BE2C (cell line): ENCODE results near the gene OR4C46. TPM values are rescaled to one million over a fixed set of nuclear protein-coding genes. Genes with fewer than 3 reads are reported as not detected.
"Not testable (repeated sequence)": the region's sequence is repeated elsewhere in the genome, so short reads cannot be mapped to it uniquely, and the experiment has no call there.

Experiments
- DNase-seq: peaks from one replicate; pipeline ENCODE4 v3.0.0-alpha.2; 2020
- H3K27me3 ChIP-seq: fragments of 250-450 bp; sonication (Bioruptor Pico); 2 replicates; pipeline ENCODE4 v1.5.1; 2020; ENCODE audit warnings: mild to moderate bottlenecking
- H3K36me3 ChIP-seq: fragments of 250-450 bp; sonication (Bioruptor Pico); 2 replicates; pipeline ENCODE4 v1.5.1; 2020; ENCODE audit warnings: mild to moderate bottlenecking
- H3K4me1 ChIP-seq: fragments of 250-450 bp; sonication (Bioruptor Pico); 2 replicates; pipeline ENCODE4 v1.5.1; 2020
- H3K4me3 ChIP-seq: 2 replicates; pipeline ENCODE4 v1.5.1; 2011; ENCODE audit warnings: low read depth, low read length
- H3K9me3 ChIP-seq: fragments of 250-450 bp; sonication (Bioruptor Pico); 2 replicates; pipeline ENCODE4 v1.5.1; 2020
- polyA plus RNA-seq: library from polyadenylated mRNA; unstranded; fragments of >200 nt; gene quantifications from one replicate; pipeline ENCODE4 v1.2.1, GENCODE V29; 2012; ENCODE audit warnings: low read depth, missing spikeins; ENCODE audit not compliant: insufficient read length, insufficient read depth
- TF ChIP-seq, protein P1 (sequence below): IDR thresholded peaks from 2 replicates; pipeline ENCODE4 v1.5.1; 2012; ENCODE audit warnings: mild to moderate bottlenecking, low read depth, low read length

OR4C46 gene
- polyA plus RNA-seq: not detected

DNA sequence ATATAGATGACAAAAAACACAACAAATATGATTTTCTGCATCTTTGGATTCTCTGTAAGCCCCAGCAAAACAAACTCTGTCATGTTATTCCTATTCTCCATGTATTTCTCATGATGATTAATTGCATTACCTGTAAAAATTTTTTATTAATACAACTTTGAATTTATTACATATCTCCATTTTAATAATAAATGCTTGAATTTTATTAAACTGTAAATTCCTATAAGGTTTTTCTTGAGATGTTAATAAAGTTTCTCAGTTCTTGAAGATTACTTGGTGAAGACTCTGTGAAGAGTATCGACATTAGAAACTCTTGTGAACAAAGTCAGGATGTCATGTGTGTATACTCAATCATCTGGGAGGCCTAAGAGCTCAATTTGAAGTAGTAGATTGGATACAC is at the start of gene OR4C46:
Gene OR4C46, minus strand, starts transcription at position 101 of the 400 bp plus-strand sequence. Its CDS starts 0 bp downstream, at position 101.
- H3K9me3 ChIP-seq: no peaks in the 10 kb centered on the region
- no peaks in the 10 kb centered on the region for H3K27me3 ChIP-seq
- H3K4me1 ChIP-seq: no peaks in the 10 kb centered on the region
- DNase-seq: no peak
- H3K36me3 ChIP-seq: no peaks in the 10 kb centered on the region
- H3K4me3 ChIP-seq: no peak within 1 kb of the TSS
- TF ChIP-seq, protein P1, sequence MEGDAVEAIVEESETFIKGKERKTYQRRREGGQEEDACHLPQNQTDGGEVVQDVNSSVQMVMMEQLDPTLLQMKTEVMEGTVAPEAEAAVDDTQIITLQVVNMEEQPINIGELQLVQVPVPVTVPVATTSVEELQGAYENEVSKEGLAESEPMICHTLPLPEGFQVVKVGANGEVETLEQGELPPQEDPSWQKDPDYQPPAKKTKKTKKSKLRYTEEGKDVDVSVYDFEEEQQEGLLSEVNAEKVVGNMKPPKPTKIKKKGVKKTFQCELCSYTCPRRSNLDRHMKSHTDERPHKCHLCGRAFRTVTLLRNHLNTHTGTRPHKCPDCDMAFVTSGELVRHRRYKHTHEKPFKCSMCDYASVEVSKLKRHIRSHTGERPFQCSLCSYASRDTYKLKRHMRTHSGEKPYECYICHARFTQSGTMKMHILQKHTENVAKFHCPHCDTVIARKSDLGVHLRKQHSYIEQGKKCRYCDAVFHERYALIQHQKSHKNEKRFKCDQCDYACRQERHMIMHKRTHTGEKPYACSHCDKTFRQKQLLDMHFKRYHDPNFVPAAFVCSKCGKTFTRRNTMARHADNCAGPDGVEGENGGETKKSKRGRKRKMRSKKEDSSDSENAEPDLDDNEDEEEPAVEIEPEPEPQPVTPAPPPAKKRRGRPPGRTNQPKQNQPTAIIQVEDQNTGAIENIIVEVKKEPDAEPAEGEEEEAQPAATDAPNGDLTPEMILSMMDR: no peak

DNA sequence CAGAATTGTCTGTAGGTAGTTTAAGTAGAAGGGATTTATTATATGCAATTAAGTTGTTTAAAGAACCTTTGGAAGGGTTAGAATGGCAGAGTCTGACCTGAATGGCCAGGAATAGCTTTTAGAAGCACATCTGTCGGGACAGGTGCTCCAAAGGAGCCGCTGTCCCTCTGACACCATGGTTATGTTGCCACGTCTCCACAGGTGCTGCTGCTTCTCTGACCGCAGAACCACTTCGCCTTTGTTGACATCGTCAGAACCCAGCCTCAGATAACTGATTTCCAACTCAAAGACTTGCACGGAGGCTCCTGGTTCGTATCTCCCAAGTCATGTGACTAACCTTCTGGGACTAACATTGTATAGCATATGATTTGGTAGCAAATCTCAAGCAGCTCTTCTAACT is 41.8 kb upstream of the OR4C46 start:
- not testable (repeated sequence) for DNase-seq, H3K4me1 ChIP-seq, H3K36me3 ChIP-seq, H3K9me3 ChIP-seq, H3K4me3 ChIP-seq, H3K27me3 ChIP-seq

DNA sequence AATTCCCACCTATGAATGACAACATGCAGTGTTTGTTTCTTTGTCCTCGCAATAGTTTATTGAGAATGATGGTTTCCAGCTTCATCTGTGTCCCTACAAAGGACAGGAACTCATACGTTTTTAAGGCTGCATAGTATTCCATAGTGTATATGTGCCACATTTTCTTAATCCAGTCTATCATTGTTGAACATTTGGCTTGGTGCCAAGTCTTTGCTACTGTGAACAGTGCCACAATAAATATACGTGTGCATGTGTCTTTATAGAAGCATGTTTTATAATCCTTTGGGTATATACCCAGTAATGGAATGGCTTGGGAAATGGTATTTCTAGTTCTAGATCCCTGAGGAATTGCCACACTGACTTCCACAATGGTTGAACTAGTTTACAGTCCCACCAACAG is 42.4 kb downstream of the OR4C46 start:
- H3K36me3 ChIP-seq, H3K9me3 ChIP-seq, H3K4me3 ChIP-seq, H3K4me1 ChIP-seq, DNase-seq, H3K27me3 ChIP-seq: not testable (repeated sequence)

DNA sequence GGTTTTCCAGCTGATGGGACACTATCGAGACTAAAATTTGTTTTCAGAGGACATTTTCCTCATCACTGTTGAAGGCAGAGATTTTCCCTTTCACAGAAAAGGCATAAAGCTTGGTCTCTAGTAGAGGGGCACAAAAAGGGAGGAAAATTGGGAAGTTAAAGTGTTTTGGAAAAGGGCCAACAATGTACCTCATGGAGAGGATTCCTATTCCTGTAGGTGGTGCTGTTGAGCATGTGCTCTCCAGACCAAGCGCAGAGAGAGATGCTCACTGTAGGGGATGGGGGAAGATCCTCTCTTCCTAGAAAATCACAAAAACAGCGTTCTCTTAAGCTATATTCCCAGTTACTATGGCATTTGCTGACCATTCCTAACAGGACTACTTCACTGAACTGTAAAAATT is 44.9 kb downstream of the OR4C46 start:
- Histone ChIP-seq H3K9me3 (no peaks in the 10 kb centered on the region), H3K4me3 (no peak overlapping the region), H3K27me3 (no peaks in the 10 kb centered on the region), H3K4me1 (no peaks in the 10 kb centered on the region), H3K36me3 (no peaks in the 10 kb centered on the region)
- DNase-seq: peak; percentile 11
- TF ChIP-seq, protein P1: peak; percentile 35

- Histone ChIP-seq H3K36me3 (no peaks in the 10 kb centered on the region), H3K4me1 (no peaks in the 10 kb centered on the region), H3K4me3 (no peak overlapping the region), H3K9me3 (no peaks in the 10 kb centered on the region), H3K27me3 (no peaks in the 10 kb centered on the region)
- no peak for DNase-seq
- TF ChIP-seq, protein P1: no peak
These were observed 45.4 kb downstream of the OR4C46 start for GRCh38 chr11:54558407-54558806.
